Sigmoid colon (tissue), 4 donors: ENCODE measurements around the gene HELZ2.

Source experiments
- CTCF ChIP-seq, 4 experiments: fragments of 450-650 bp in 3 of 4; fragments of 200-600 bp in 1 of 4; IDR thresholded peaks; one replicate each; pipeline ENCODE4 v1.5.1; 2016 to 2019; ENCODE audit warnings: antibody characterized with exemption in 4 of 4, mild to moderate bottlenecking in 3 of 4, moderate library complexity in 2 of 4
- POLR2A ChIP-seq, 2 donors: fragments of 450-650 bp; IDR thresholded peaks; one replicate each; pipeline ENCODE4 v1.6.1; 2016; ENCODE audit warnings: antibody characterized with exemption in 2 of 2, mild to moderate bottlenecking in 2 of 2, moderate library complexity in 2 of 2
- POLR2AphosphoS5 ChIP-seq, 4 donors: sonication (generic); formaldehyde crosslinking; IDR thresholded peaks; one replicate each; pipeline ENCODE4 v1.6.1; 2017; ENCODE audit warnings: antibody characterized with exemption in 4 of 4

GRCh38 chr20:63573647-63574131 is 350 bp downstream of the HELZ2 start:
- no peak for TF ChIP-seq CTCF (IDR thresholded peaks at IDR 0.05)
- TF ChIP-seq POLR2A (IDR thresholded peaks at IDR 0.05), result no peak
- TF ChIP-seq POLR2AphosphoS5 (IDR thresholded peaks at IDR 0.05), result no peak
